GM18861 (cell line): Measurements from ENCODE around the gene PTK7.
"Not testable (repeated sequence)": the region's sequence is repeated elsewhere in the genome, so short reads cannot be mapped to it uniquely, and the experiment has no call there.

Experiments
- ATAC-seq: cut with Tn5 transposase; IDR thresholded peaks from one replicate; pipeline ENCODE4 v1.9.1; 2021; ENCODE audit not compliant: unreplicated experiment

The PTK7 gene

DNA sequence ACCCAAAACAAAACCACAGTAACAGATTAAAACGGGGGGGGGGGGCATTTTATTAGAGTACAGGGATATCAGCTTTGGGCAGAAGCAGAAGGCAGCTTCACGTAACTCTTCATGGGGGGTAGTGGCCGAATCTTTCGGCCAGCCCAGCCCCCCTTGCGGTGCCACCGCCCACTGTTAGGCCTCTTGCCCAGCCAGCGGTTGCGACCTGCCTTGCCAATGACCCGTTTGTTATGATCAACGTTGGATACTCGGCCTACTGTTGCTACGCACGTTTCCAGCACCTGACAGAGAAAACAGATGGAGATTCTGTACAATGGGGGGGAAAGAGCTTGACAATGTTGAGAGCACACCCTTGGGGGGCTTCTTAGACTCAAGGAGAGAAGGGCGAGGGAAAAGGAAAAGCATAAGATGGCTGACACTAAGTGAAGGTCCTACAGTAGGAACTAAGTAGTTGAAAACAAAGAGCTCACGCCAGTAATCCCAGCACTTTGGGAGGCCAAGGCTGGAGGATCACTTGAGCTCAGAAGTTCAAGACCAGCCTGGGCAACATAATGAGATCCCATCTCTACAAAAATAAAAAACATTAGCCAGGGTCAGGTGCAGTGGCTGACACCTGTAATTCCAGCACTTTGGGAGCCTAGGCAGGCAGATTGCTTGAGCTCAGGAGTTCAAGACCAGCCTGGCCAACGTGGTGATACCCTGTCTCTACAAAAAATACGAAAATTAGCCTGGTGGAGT is 21.7 kb upstream of the PTK7 start:
- no peak for ATAC-seq

- no peak for ATAC-seq
Measured at GRCh38 chr6:43055966-43056365, 20.1 kb upstream of the PTK7 start.

GRCh38 chr6:43058531-43058930 is 17.6 kb upstream of the PTK7 start:
- ATAC-seq: no peak

DNA sequence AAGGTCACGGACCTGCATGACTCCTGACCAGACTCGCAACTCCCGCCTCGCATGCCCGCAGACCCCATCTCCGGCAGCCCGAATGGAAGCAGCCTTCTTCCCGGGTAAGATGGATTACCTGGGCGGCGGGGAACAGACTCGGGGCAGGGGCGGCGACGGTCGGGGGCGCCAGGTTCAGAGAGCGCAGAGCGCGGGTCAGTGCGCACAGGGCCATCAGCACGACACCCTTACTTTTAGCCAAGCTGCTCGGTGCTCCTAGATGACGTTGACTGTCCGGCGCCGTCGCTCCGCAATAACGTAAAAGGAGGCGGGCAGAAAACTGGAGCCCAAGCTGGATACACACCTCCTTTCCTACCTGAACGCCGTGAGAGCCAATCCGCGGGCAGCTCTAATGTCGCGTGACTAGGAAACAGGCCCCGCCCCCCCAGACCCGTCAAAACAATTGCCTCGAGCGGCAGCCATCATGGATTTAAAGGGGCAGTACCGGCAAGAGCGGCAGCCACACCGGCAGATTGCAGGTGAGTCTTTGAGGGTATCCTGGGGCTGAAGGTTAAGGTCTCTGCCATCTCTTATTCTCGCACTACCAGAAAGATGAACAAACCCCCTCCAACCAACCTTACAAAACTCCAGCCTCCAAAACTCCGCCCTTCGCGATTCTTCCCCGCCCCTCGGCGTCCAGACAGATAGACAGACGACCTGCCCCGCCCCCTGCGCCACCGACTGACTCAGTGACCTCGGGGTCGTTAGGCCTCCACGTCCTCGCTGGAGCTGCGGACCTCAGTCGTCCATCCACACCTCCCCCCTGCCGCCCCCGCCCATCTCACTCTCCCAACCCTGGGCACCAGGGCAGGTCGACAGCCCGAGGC is 16.7 kb upstream of the PTK7 start, which contains the start of the genes KLC4 and MRPL2:
TSS of gene KLC4 (plus strand) at position 464 of the 866 bp plus-strand sequence. CDS start 1,705 bp downstream, outside the sequence.
TSS of gene MRPL2 (minus strand) at position 267 of the 866 bp plus-strand sequence. CDS start at position 214, 53 bp downstream.
- ATAC-seq: peak; percentile 90

DNA sequence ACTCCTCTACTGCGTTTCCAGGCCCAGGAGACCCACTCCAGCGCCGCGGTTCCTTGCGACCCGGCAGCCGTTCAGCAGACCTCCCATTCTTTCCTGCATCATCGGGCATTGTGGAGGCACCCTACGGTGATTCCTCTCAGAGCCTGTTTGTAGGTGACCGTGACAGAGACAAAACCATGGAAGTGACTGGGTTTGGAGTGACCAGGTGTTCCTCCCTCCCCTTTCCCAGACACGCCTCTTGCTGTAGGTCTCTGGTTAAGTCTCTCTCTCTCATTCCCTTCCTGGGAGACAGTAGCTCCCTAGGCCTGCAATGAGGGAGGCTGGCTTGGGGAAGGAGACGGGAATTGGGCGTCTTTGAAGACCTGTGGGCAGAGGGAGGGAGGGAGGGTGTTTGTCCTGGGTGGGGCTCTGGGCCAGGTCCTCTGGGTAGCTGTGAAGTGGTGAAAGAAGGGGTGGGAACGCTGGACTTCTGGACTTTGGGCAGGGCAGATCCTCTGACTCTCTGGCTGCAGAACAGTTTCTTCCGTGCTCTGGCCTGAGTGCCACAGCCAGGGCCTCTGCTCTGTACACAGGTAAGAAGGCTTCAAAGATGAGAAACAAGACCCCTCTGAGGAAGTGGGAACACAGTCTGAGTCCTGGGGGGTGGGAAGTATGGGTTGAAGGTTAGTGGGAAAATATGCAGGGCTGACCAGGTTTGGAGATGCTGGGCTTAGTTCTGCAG is 15.9 kb upstream of the PTK7 start:
- ATAC-seq: no peak

- ATAC-seq: no peak
Measured at GRCh38 chr6:43060755-43061633, 15.1 kb upstream of the PTK7 start.

GRCh38 chr6:43061861-43062260 is 14.3 kb upstream of the PTK7 start:
- no peak for ATAC-seq

DNA sequence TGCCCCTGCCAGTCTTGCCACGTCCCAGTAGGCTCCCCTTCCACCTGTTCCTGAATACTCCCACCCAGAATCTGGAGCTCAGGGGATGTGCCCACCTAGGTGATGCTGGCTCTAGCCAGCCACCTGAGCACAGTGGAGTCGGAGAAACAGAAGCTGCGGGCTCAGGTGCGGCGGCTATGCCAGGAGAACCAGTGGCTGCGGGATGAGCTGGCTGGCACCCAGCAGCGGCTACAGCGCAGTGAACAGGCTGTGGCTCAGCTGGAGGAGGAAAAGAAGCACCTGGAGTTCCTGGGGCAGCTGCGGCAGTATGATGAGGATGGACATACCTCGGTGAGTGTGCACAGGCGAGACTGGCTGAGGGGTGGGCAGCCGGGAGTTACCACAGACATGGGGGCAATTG is 13.3 kb upstream of the PTK7 start:
- no peak for ATAC-seq

DNA sequence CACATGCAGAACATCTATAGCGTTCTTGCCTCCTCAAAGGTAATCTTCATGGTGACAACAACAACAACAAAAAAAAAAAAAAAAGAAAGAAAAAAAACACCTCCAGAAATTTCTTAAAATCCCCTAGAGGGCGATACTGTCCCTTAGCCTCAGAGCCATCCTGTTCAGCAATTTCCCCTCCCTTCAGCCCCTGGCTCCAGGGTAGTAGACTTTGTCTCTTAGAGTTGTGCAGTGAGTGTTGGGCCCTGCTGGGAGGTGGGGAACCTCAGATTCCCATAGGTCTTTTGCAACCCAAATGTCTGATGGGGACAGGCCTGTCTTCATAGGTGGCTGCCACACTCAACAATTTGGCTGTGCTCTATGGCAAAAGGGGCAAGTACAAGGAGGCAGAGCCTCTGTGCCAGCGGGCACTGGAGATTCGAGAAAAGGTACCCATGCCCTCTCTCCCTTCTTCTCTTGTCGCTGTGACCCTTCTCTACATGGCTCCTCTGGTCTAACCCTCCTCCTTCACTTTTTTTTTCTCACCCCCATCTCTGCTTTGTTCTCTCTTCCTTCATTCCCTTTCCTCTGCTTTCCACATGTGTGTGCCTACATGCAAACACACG is 6.0 kb upstream of the PTK7 start:
- no peak for ATAC-seq

DNA sequence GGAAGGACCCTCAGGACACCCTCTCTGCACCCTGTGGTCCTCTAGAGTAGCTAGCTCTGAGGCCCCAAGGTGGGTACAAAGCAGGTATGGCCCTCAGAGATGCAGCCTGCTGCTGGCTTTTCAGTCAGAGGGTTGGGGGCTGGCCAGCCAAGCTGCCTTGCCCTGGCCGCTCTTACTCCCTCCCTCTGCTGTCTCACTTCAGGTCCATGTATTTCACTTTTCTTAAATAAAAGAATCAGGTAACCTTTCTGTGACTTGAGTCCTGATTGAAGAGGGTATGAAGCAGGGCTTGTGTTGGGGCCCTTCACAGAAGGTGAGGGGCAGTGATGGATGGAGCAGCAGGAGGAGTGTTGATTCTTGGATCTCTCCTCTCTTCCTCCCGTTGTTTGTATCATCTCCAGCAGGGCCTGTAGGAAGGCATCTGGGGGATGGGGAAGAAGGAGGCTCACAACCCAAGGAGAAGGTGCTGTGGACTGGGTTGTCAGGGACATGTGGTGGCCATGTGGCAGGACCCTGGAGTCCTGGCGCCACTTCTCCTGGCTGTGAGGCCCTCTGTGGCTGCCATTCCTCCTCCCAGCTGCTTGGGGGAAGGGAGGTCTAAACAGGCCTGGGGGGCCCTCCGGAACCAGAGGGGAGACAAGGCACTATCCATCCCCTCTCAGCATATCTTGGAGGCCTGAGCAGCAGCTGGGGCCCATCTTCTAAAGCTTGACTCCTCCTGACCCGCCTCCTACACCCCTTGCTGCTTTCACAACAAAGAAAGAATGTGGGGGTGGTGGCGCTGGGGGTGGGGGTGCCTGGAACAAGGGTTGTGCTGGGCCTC is 1.1 kb upstream of the PTK7 start:
- no peak for ATAC-seq

DNA sequence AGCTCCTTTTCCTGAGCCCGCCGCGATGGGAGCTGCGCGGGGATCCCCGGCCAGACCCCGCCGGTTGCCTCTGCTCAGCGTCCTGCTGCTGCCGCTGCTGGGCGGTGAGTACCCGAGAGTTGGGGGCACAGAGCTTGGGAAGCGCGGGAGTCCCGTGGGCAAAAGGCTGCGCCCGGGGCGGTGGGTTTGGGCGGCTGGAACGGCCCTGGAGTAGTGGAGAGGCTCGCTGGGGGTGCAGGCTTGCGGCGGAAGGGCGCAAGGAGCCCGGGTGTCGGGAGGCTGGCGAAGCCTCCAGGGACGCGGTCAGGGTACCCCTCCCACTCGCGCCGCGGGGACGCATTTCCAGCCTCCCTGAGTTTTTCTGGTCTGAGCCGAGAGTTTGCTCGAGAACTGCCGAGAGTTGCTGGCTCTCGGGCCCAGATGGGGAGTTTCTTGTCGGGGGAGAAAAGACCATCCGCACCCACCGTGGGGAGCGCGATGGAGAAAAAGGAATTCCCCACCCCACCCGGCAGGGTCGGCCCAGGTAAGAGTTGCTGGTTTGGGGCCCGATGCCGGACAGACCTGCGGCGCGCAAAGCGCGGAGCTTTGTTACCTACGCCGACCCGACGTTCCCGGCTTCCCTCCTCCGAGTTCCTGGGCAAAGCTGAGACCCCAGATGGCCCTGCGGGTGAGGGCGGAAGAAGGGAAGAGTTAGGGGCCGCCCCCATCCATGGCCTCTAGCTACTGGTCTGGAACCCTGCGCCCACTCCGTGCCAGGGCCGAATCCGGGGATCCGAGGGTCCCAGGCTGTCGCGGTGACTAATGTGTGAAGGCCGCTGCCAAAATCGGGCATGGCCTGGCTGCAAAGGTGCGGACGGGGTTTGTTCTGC is 584 bp downstream of the PTK7 start:
- ATAC-seq: no peak

- no peak for ATAC-seq
Measured at GRCh38 chr6:43077333-43077809, 1.3 kb downstream of the PTK7 start.

DNA sequence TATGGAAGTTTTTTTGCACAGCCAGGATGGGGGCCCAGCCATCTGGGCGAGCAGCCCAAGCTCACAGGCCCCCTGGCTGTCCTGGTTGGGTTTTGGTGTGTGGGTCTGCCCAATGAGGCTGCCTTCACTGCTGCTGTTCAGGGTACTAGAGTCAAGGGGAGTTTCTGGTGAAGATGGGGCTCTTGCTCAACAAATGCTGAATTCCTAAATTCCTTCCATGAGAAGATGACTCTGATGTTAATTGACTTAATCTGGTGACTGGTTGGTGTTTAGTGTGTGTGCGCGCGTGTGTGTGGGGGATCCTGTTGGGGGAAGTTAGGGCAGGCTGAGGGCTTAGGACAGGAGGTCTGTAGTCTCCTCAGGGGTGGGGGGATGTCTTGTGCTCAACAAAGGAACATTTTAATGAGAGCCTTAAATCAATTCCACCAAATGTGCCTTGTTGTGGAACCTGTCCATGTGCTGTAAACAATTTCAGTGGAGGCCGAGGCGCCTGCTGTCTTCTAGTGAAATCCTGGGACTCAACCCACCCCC is 1.9 kb downstream of the PTK7 start:
- no peak for ATAC-seq

GRCh38 chr6:43078691-43079090 is 2.6 kb downstream of the PTK7 start:
- no peak for ATAC-seq

DNA sequence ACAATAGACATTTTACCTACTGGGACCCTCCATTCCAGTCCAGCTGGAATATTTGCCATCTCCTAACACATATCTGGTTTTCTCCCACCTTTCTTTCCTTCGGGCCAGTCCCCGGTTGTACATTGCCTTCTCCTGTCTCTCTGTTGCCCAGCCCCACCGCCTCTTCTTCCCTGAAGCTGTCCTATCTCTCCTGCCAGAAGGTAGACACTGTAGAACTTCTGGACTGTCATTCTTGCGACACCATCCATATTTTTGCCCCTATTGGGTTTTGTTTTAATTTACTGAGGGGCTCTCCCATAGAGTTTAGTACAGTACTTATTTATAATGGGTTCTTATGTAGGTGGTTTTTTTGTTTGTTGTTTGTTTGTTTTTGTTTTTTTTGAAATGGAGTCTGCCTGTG is 4.9 kb downstream of the PTK7 start:
- no peak for ATAC-seq

GRCh38 chr6:43081922-43082321 is 5.8 kb downstream of the PTK7 start:
- ATAC-seq: not testable (repeated sequence)

GRCh38 chr6:43082806-43083655 is 6.9 kb downstream of the PTK7 start:
- no peak for ATAC-seq
